ENCODE results near the gene C10orf143.
"Not testable (repeated sequence)": the region's sequence is repeated elsewhere in the genome, so short reads cannot be mapped to it uniquely, and the experiment has no call there.

Gene C10orf143

GRCh38 chr10:130128922-130129321 is 18.3 kb upstream of the C10orf143 start:
- no peak overlapping the region for H3K4me3 ChIP-seq (IDR thresholded peaks at IDR 0.05; ENCODE audit: insufficient read depth, low read depth, low read length)
- H3K79me2 ChIP-seq (ENCODE audit: insufficient read depth, low read depth): no peaks in the 10 kb centered on the region
- peaks cover 10% of the 10 kb centered on the region for H3K4me1 ChIP-seq (ENCODE audit: low read depth, poor library complexity, severe bottlenecking)
- H3K36me3 ChIP-seq (ENCODE audit: insufficient read depth): no peaks in the 10 kb centered on the region
- no peaks in the 10 kb centered on the region for H4K20me1 ChIP-seq (ENCODE audit: insufficient read depth)
- no peak overlapping the region for H2AFZ ChIP-seq (ENCODE audit: low read depth)
- no peak overlapping the region for H3K27ac ChIP-seq
- H3K27me3 ChIP-seq (ENCODE audit: insufficient read depth, low read depth): no peaks in the 10 kb centered on the region
- no peak for TF ChIP-seq CTCF (conservative IDR thresholded peaks at IDR 0.05; ENCODE audit: low read depth, low read length)
- H3K9ac ChIP-seq: no peak overlapping the region
- no peak overlapping the region for H3K4me2 ChIP-seq

GRCh38 chr10:130128062-130128781 is 17.6 kb upstream of the C10orf143 start:
- Histone ChIP-seq H3K36me3 (ENCODE audit: insufficient read depth) (no peaks in the 10 kb centered on the region), H3K4me2 (no peak overlapping the region), H3K27ac (no peak overlapping the region), H3K4me3 (IDR thresholded peaks at IDR 0.05; ENCODE audit: insufficient read depth, low read depth, low read length) (no peak overlapping the region), H4K20me1 (ENCODE audit: insufficient read depth) (no peaks in the 10 kb centered on the region), H3K9ac (no peak overlapping the region), H3K79me2 (ENCODE audit: insufficient read depth, low read depth) (no peaks in the 10 kb centered on the region), H3K4me1 (ENCODE audit: low read depth, poor library complexity, severe bottlenecking) (peaks cover 10% of the 10 kb centered on the region), H3K27me3 (ENCODE audit: insufficient read depth, low read depth) (no peaks in the 10 kb centered on the region), H2AFZ (ENCODE audit: low read depth) (no peak overlapping the region)
- TF ChIP-seq CTCF (conservative IDR thresholded peaks at IDR 0.05; ENCODE audit: low read depth, low read length): no peak; the same call in 1 of the 2 replicates

GRCh38 chr10:130127364-130128061 is 16.9 kb upstream of the C10orf143 start:
- H3K4me2 ChIP-seq: no peak overlapping the region; the same call in 1 of the 2 replicates
- no peak overlapping the region for H3K9ac ChIP-seq

GRCh38 chr10:130121486-130122079 is 11.0 kb upstream of the C10orf143 start:
- Histone ChIP-seq H2AFZ (ENCODE audit: low read depth) (no peak overlapping the region), H3K9ac (no peak overlapping the region), H4K20me1 (ENCODE audit: insufficient read depth) (no peaks in the 10 kb centered on the region), H3K27ac (no peak overlapping the region), H3K36me3 (ENCODE audit: insufficient read depth) (no peaks in the 10 kb centered on the region), H3K79me2 (ENCODE audit: insufficient read depth, low read depth) (no peaks in the 10 kb centered on the region), H3K4me1 (ENCODE audit: low read depth, poor library complexity, severe bottlenecking) (no peaks in the 10 kb centered on the region), H3K4me3 (IDR thresholded peaks at IDR 0.05; ENCODE audit: insufficient read depth, low read depth, low read length) (no peak overlapping the region), H3K27me3 (ENCODE audit: insufficient read depth, low read depth) (no peaks in the 10 kb centered on the region), H3K4me2 (no peak overlapping the region)
- TF ChIP-seq CTCF (conservative IDR thresholded peaks at IDR 0.05; ENCODE audit: low read depth, low read length): no peak

More at GRCh38 chr10:130127364-130128061, 16.9 kb upstream of the C10orf143 start:
- peak; percentile 79 for TF ChIP-seq CTCF (conservative IDR thresholded peaks at IDR 0.05; ENCODE audit: low read depth, low read length)
- no peaks in the 10 kb centered on the region for H3K27me3 ChIP-seq (ENCODE audit: insufficient read depth, low read depth)
- H3K36me3 ChIP-seq (ENCODE audit: insufficient read depth): no peaks in the 10 kb centered on the region
- no peaks in the 10 kb centered on the region for H4K20me1 ChIP-seq (ENCODE audit: insufficient read depth)
- H3K27ac ChIP-seq: no peak overlapping the region
- H3K4me3 ChIP-seq (IDR thresholded peaks at IDR 0.05; ENCODE audit: insufficient read depth, low read depth, low read length): no peak overlapping the region
- H3K4me1 ChIP-seq (ENCODE audit: low read depth, poor library complexity, severe bottlenecking): peaks cover 10% of the 10 kb centered on the region
- peak overlapping the region; percentile 26; the same call in 1 of the 2 replicates for H2AFZ ChIP-seq (ENCODE audit: low read depth)
- no peaks in the 10 kb centered on the region for H3K79me2 ChIP-seq (ENCODE audit: insufficient read depth, low read depth)

GRCh38 chr10:130117535-130117934 is 6.9 kb upstream of the C10orf143 start:
- not testable (repeated sequence) for H3K79me2 ChIP-seq (ENCODE audit: insufficient read depth, low read depth); H3K27me3 ChIP-seq (ENCODE audit: insufficient read depth, low read depth); H3K4me2 ChIP-seq; H4K20me1 ChIP-seq (ENCODE audit: insufficient read depth); H3K27ac ChIP-seq; H3K9ac ChIP-seq; H3K4me1 ChIP-seq (ENCODE audit: low read depth, poor library complexity, severe bottlenecking); H3K36me3 ChIP-seq (ENCODE audit: insufficient read depth); H2AFZ ChIP-seq (ENCODE audit: low read depth); H3K4me3 ChIP-seq (IDR thresholded peaks at IDR 0.05; ENCODE audit: insufficient read depth, low read depth, low read length)

- H3K79me2 ChIP-seq (ENCODE audit: insufficient read depth, low read depth); H2AFZ ChIP-seq (ENCODE audit: low read depth); H3K36me3 ChIP-seq (ENCODE audit: insufficient read depth); H3K4me3 ChIP-seq (IDR thresholded peaks at IDR 0.05; ENCODE audit: insufficient read depth, low read depth, low read length); H3K4me1 ChIP-seq (ENCODE audit: low read depth, poor library complexity, severe bottlenecking); H3K4me2 ChIP-seq; H3K27me3 ChIP-seq (ENCODE audit: insufficient read depth, low read depth); H4K20me1 ChIP-seq (ENCODE audit: insufficient read depth); H3K27ac ChIP-seq; H3K9ac ChIP-seq: not testable (repeated sequence)
Observed at GRCh38 chr10:130116942-130117341, 6.3 kb upstream of the C10orf143 start.

Measured in KMS-11 (cell line).